ENCODE measurements around the gene HAL.

The HAL gene, protein sequence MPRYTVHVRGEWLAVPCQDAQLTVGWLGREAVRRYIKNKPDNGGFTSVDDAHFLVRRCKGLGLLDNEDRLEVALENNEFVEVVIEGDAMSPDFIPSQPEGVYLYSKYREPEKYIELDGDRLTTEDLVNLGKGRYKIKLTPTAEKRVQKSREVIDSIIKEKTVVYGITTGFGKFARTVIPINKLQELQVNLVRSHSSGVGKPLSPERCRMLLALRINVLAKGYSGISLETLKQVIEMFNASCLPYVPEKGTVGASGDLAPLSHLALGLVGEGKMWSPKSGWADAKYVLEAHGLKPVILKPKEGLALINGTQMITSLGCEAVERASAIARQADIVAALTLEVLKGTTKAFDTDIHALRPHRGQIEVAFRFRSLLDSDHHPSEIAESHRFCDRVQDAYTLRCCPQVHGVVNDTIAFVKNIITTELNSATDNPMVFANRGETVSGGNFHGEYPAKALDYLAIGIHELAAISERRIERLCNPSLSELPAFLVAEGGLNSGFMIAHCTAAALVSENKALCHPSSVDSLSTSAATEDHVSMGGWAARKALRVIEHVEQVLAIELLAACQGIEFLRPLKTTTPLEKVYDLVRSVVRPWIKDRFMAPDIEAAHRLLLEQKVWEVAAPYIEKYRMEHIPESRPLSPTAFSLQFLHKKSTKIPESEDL

DNA sequence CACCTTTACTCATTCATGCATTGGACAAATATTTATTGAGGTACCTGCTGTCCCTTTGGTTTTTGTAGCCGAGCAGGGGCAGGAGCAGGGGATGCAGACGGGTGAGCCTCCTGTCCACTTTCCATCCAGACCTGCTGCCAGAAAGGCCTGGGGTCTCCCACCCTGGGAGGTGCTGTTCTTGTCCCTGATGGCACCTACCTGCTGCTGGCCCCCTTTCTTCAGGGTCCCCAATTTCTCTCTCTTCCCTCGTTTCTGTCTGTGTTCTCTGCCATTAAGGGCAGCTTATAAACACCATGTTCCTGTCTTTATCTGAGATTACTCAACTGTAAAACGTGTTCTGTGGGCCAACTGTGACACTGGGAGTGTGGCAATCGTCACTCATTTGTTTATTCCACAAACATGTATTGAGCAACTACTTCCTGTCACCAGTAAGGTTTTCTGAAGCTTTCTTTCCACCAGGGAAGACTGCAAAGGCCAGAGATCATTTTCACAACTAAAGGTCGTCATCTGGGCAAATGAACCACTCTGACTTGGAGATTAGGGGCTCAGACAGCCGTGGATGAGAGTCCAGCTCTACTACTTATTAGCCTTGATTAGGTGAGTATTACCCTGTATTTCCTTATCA is at the start of gene HAL:
HAL (minus strand) TSS at position 311 of the 625 bp plus-strand sequence. CDS start 434 bp downstream, outside the sequence.
- no peak for DNase-seq

GRCh38 chr12:96045566-96045965 is 49.4 kb upstream of the HAL start:
- no peak for DNase-seq

GRCh38 chr12:96044943-96045290 is 48.8 kb upstream of the HAL start:
- DNase-seq: no peak

DNA sequence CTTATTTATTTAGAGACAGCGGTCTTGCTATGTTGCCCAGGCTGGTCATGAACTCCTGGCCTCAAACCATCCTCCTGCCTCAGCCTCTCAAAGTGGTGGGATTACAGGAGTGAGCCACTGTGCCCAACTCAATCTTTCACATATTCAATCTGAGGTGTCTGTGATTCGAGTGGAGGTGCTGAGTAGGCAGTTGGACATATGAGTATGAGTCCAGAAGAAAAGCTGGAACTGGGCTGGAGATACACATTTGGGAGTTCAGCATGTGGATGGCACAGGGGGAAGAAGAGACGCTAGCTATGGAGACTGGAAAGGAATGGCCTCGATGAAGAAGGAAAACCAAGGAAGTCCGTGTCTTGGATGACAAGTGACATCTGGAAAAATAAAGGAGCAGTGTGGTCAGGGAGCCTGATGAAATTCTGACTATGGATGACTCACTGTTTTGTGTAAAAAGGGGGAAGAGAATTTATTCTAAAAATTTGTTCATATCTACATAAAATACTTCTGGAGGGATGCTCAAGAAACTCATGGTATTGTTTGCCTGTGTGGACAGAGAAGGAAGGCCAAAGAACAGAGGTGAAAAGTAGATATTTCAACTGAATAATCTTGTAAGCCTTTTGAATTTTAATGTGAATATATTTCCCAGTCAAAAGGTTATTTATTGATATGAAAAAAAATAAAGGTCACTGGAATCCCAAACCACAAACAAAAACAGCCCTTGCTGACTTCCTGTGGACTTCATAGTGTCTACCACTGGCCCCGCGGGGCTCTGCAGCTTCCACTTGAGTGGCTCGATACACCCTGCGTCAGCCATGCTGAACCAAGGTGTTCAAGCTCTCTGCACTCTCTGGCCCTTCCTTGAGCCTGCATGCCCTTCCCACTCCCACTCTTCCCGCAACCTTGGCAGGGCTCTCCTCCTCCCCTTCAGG is 48.1 kb upstream of the HAL start:
- DNase-seq: peak in 1 of 2 experiments; percentile 13

DNA sequence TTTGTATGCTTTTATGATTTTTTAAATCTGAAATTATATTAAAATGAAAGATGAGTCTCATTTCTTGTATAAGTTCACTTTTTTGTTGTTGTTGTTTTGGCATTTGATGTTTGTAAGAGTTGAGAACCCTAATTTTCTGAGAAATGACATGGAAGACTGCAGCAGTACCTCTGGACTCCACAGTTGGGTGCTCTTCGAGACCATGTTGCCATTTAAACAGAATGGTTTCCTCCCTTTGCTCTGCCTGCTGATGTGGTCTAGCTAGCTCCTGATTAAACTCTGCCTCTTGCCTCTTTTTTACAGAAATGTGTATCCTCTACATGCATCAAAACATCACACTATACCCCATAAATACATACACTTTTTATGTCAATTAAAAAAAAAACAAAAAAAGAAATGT is 45.0 kb upstream of the HAL start:
- peak; percentile 7 to 18 for DNase-seq

DNA sequence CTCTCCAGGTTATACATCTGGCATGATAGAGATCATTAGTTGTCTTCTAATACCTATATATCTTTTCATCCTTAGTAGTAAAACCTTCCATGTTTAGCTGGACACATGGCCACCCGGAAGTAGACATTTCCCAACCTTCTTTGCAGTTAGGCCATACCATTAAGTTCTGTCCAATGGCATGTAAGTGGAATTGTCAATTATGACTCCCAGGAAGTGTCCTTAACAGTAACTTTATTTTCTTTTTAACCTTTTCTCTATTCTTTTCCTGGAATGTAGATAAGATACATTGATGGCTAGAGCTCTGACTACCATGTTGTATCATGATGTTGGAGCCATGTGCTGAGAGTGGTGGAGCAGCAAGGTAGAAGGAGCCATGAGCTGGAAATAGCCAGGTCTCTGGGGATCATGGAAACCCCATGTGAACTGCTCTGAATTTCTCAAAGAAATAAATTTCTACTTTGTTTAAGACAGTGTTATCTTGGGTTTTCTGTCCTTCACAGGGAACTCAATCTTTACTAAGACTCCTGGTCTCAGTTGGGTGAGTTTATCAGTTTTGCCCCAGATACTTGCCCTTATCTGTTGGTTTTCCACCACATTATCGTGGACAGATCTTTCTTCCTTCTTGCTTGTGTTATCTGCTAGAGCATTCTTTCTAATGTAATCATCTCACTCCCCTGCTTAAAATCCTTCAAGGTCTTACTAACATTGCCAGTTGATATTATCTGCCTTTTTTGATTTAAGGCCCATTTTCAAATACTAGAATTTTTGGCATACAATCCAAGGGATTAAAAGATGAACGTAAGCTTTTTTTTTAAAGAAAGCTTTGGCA is 44.4 kb upstream of the HAL start:
- no peak for DNase-seq

- DNase-seq: no peak
Observed at GRCh38 chr12:96039516-96039915, 43.4 kb upstream of the HAL start.

GRCh38 chr12:96036765-96037455 is 40.8 kb upstream of the HAL start:
- DNase-seq: no peak

DNA sequence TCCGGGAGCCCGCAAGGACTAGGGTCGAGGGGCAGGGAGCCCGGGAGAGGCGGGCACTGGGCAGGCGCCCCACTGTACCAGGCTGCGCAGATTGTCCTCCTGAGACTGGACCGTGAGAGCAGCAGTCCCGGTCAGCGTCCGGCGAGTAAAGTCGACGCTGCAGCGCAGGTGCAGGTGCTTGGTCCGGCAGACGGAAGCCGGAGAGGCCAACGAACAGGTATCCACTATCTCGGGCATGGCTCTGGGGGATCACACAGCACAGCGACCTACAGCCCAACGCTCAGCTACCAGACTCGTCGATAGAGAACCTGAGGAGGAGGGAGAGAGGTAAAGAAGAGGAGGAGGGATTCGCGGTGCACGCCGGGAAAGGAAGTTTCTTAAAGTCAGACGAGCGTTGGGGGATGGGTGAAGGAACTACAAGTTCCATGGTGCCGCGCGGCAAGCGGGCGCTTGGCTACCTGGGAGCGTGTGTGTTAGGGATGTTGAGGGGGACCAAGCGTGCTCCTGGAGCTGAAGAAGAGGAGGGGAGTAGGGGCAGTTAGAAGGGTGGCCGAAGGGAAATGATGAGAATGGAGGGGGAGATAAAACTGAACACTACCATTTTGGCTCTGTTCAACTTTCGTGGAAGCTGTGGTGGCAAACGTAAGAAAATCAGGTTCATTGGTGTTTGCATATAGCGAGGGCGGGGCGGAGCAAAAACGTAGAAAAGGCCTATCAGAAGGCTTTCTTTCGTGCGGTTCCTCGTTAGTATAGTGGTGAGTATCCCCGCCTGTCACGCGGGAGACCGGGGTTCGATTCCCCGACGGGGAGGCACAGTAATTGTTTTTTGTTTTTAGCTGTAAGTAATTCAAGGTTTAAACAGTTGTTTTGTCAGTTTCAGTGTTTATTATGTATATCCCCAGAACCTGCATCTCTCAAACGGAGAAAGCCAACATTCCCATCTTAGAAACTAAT is 39.4 kb upstream of the HAL start, which contains the start of gene LTA4H:
LTA4H (minus strand) TSS at position 305 of the 954 bp plus-strand sequence; CDS start at position 237, 68 bp downstream.
- DNase-seq: peak; percentile 99 to 100

- DNase-seq: peak; percentile 29 to 69
Observed at GRCh38 chr12:96034621-96035282, 38.6 kb upstream of the HAL start.

DNA sequence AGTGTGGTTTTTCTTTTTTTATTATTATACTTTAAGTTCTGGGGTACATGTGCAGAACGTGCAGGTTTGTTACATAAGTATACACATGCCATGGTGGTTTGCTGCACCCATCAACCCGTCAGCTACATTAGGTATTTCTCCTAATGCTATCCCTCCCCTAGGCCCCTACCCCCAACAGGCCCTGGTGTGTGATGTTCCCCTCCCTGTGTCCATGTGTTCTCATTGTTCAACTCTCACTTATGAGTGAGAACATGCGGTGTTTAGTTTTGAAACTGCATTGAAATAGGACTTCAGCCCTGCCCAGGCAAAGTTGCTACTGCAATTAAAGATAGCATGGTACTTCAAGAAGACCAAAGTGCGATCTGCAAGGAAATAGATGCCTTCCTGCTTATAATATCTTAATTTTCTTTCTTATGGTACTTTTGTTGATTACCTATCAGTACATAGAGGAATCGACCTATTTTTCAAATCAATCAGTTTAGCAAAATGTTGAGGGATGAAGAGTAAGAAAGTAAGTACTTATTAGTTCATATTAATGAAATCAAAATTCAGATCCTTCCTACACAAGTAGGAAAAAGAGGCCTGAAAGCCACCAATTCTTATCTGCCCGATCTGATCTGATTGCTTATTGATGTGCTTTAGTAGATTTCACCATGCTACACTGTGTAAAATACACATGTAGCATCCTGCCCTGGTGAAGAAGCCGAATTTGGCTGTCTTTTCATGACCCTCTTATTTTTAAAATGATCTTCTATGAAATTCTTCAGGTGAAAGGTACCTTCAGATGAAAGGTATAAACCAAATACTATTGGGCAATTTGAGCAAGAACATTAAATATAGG is 37.6 kb upstream of the HAL start:
- DNase-seq: peak in 1 of 2 experiments; percentile 19

GRCh38 chr12:96029826-96030225 is 33.7 kb upstream of the HAL start:
- DNase-seq: peak; percentile 9 to 19

DNA sequence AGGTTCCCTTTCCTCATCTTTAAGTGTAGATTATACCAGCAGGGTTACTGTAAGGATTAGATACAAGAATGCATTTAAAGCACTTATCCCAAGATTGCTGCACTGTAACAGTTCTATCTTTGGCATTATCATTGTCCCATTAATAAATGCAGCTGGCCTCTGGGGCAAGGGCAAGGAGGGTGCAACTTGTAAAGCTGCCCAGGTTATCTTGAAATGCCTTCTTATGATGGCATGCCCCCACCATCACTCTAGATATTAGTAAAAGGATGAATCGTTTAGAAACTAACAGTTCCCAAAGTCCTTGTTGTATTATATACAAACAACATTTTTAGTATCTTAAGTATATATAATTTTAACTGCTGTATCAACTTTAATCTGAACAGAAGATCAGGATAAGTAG is 32.4 kb upstream of the HAL start:
- DNase-seq: no peak

DNA sequence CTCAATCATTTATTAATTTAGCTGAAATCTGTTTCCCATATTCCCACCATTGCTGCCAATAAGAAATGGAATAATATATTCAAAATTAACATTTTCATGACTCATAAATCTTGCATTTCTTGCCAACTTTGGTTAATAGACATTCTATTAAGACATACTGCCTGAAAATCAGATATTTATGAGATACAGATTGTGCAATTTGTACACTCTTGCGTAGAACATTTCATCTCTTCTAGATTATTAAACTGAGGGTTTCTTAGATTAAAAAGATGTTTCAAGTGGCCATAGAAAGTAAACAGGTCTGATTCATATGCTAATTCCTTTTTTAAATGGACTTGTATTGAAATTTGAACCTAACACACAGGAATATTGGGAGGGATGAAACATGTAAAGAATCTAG is 30.2 kb upstream of the HAL start:
- DNase-seq: no peak

GRCh38 chr12:96025518-96025917 is 29.4 kb upstream of the HAL start:
- no peak for DNase-seq

DNA sequence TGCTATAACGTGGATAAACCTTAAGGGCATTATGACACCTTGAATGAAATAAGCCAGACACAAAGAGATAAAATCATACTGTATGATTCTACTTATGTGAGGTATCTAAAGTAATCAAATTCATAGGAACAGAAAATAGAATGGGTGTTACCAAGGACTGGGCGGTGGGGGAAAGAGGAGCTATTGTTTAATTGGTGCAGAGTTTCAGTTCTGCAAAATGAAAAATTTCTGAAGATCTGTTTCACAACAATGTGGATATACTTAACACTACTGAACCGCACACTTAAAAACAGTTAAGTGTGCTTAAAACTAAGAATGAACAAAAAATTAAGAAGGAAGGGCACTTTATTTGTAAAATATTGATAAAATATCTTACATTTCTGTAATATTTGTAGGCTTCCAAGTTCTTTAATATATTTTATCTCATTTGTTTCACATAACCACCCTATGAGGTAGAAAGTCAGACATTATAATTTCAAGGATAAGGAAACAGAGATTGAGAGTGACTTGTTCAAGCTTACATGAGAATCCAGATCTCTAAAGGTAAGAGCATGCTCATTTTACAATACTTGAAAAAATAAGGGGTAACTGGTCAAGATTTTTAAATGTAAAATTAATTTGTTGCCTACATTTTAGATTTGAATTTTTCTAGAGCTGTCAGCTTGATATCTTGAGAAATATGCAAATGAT is 24.3 kb upstream of the HAL start:
- no peak for DNase-seq

- DNase-seq: peak; percentile 18 to 46
Observed at GRCh38 chr12:96015672-96016071, 19.5 kb upstream of the HAL start.
